ENCODE measurements around the gene MRPL17.

The MRPL17 gene

DNA sequence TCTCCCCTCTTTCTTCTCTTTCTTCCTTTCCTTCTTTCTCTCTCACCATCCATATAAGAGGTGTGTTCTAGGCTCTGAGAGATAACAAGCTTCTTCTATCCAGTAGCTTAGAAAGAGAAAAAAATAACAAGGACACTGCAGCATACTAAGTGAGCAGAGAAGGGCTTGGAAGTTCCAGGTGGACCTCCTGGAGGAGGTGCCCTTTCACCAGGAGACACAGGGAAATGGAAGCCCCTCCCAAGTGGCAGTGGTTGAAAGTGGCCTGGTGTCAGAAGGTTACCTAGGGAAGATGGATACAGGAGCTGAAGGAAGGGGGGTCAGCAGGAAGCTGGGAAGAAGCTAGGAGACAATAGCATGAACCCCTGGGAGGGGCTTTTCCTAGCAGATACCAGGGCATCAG is 33.0 kb downstream of the MRPL17 start:
- no peak for DNase-seq (ENCODE audit: extremely low read depth, low read depth)
- H3K4me3 ChIP-seq (replicated peaks; ENCODE audit: low read depth, low read length) = no peak overlapping the region
- TF ChIP-seq, protein P1, sequence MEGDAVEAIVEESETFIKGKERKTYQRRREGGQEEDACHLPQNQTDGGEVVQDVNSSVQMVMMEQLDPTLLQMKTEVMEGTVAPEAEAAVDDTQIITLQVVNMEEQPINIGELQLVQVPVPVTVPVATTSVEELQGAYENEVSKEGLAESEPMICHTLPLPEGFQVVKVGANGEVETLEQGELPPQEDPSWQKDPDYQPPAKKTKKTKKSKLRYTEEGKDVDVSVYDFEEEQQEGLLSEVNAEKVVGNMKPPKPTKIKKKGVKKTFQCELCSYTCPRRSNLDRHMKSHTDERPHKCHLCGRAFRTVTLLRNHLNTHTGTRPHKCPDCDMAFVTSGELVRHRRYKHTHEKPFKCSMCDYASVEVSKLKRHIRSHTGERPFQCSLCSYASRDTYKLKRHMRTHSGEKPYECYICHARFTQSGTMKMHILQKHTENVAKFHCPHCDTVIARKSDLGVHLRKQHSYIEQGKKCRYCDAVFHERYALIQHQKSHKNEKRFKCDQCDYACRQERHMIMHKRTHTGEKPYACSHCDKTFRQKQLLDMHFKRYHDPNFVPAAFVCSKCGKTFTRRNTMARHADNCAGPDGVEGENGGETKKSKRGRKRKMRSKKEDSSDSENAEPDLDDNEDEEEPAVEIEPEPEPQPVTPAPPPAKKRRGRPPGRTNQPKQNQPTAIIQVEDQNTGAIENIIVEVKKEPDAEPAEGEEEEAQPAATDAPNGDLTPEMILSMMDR (IDR thresholded peaks at IDR 0.05; ENCODE audit: low read depth, low read length, missing control alignments) = no peak

DNA sequence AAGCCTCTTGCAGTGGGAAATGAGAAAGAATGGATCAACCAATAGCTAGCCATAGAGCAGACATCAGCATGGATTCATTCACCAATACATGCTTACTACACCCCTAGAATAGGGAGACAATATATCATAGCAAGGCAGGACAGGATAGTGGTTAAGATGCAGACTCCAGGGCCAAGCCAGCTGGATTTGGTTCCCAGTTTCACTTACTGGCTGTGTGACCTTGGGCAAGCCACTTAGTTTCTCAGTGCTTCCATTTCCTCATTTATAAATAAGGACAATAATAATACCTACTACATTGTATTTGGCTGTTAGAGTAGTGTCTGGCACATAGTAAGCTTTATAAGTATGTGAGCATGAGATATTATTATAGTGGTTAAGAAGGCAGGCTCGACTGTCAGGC is 34.6 kb downstream of the MRPL17 start:
- DNase-seq (ENCODE audit: extremely low read depth, low read depth) = no peak
- H3K4me3 ChIP-seq (replicated peaks; ENCODE audit: low read depth, low read length) = no peak overlapping the region
- TF ChIP-seq, protein P1 (IDR thresholded peaks at IDR 0.05; ENCODE audit: low read depth, low read length, missing control alignments) = no peak

DNA sequence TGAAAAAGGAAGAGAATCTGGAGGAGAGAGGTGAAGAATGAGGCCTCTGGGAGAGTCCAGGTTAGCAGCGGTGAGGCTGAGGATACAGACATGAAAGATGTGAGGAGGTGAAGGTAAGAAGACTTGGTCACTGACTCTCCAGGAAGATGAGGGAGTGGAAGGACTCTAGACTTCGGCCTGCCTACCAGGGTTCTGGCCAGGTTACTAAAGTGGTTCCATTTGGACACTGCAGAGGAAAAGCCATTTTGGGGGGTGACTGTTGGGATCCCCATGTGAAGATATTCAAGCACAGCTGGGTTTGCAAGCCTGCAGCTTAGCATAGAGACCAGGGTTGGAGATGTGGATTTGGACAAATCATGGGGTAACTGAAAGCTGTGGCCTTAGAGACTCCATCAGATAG is 35.3 kb downstream of the MRPL17 start:
- no peak overlapping the region for H3K4me3 ChIP-seq (replicated peaks; ENCODE audit: low read depth, low read length)
- TF ChIP-seq, protein P1 (IDR thresholded peaks at IDR 0.05; ENCODE audit: low read depth, low read length, missing control alignments) = no peak

DNA sequence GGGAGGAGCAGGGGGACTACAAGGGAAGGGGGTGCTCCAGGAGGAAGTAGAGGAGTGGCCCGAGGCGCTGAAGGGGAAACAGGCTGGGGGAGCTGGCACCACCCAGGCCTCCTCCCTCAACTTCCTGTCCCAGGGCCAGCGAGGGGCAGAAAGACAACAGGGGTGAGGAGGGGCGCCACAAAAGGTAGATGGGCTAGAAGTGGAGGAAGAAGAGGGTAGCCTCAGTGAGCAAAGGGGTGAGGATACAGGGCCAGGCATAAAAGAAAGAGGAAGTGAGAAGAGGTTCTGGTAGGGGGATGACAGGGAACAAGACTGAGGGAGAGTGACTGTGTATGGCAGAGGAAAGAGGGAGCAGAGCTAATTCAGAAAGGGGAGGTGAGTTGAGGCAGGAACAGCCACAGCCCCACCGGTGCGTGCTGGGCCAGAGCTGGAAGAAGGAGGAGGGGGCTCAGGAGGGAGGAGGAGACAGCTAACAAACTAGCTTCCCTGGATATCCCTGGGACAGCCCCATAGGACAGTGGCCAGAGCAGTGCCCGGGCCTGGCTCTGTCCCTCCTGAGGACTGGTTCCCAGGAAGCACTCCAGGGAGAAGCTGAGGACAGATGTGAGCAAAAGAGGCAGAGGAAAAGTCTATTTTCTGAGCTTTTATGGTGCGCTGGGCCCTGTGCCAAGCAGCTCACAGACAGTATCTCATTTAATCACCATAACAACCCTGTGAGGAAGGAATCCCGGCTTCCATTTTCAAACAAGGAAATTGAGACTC is 36.0 kb downstream of the MRPL17 start:
- TF ChIP-seq, protein P1 (IDR thresholded peaks at IDR 0.05; ENCODE audit: low read depth, low read length, missing control alignments) = no peak
- peak overlapping the region; percentile 32 for H3K4me3 ChIP-seq (replicated peaks; ENCODE audit: low read depth, low read length)
- DNase-seq (ENCODE audit: extremely low read depth, low read depth) = no peak

More for the DNA sequence above, 35.3 kb downstream of the MRPL17 start:
- DNase-seq (ENCODE audit: extremely low read depth, low read depth) = no peak

DNA sequence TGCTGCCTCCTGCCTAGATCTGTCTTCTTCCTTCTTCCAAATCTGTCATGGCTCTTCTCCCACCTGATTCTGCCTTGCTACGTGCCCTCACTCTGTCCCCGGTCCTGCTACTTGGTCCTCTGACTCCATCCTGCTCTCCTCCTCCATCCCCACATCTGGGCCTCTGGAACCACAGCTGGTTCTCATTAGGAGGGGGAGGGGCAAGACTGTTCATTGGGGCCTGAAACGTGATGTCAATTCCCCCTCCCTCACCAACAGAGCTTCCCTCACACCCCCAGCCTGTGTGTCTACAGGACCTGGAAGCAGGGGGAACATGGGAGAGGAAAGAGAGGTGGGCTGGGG is 36.6 kb downstream of the MRPL17 start:
- TF ChIP-seq, protein P1 (IDR thresholded peaks at IDR 0.05; ENCODE audit: low read depth, low read length, missing control alignments) = no peak
- peak; percentile 91 for DNase-seq (ENCODE audit: extremely low read depth, low read depth)
- peak overlapping the region; percentile 32 for H3K4me3 ChIP-seq (replicated peaks; ENCODE audit: low read depth, low read length)

DNA sequence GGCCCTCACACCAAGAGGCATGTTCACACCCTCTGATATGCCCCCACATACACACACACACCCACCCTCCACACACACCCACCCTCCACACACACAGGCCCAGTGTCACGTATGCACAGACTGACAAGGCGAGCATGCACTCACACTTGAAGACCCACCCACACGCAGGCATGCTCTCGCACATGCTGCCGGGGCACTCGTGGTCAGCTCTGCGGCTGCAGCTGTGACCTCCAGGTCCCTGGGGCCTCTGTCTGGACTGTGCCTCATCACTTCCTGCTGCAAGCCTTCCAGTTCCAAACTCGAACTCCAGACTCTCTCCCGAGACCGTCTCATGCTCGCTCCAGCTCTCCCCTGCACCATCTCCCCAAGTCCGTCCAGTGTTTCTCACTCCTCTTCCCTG is 37.1 kb downstream of the MRPL17 start:
- TF ChIP-seq, protein P1 (IDR thresholded peaks at IDR 0.05; ENCODE audit: low read depth, low read length, missing control alignments) = no peak
- DNase-seq (ENCODE audit: extremely low read depth, low read depth) = no peak
- H3K4me3 ChIP-seq (replicated peaks; ENCODE audit: low read depth, low read length) = peak overlapping the region; percentile 32

DNA sequence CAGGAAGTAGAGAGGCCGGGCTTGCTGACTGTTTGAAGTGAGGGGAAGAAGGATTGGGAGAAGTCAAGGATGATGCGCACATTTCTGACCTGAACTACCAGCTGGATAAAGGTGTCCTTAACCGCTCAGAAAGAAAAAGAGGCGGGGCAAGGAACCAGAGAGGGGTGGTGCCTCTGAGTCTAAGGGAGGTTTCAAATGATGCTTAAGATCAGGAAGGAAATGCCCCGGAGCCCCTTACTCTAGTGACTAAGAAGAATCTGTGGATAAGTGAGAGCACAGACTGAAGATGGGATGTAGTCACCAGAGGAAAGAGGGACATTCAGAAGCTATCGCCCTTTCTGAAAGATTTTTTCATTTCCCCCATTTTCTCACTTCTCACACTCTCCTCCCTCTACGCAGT is 40.2 kb downstream of the MRPL17 start:
- no peak for DNase-seq (ENCODE audit: extremely low read depth, low read depth)
- H3K4me3 ChIP-seq (replicated peaks; ENCODE audit: low read depth, low read length) = no peak overlapping the region
- TF ChIP-seq, protein P1 (IDR thresholded peaks at IDR 0.05; ENCODE audit: low read depth, low read length, missing control alignments) = no peak

All from HFF-Myc (cell line).